Kidney (tissue), 14 donors: ENCODE measurements around the gene PCNX2. TPM values are rescaled to one million over a fixed set of nuclear protein-coding genes. Genes with fewer than 3 reads are reported as not detected.

Experiments
- DNase-seq, 5 donors: peaks; one replicate each; pipeline ENCODE4 v3.0.0-alpha.2; 2013 to 2020
- FAIRE-seq: peaks from 2 replicates; lab custom pipeline; 2012; peaks lifted over from hg19 to GRCh38; lab: Jason Lieb, UNC
- H3K27ac ChIP-seq, 2 donors: one replicate each; pipeline ENCODE4 v1.7.0; 2013; ENCODE audit warnings: low read depth in 2 of 2, low read length in 2 of 2, inconsistent platforms in 1 of 2
- H3K27me3 ChIP-seq: one replicate; pipeline ENCODE4 v1.7.1; 2013; ENCODE audit warnings: low read length, inconsistent platforms; ENCODE audit not compliant: control insufficient read depth, insufficient read depth
- H3K36me3 ChIP-seq, 3 donors: one replicate each; pipeline versions ENCODE4 v1.7.0 to v1.7.1; 2013; ENCODE audit warnings: low read length in 3 of 3, control low read depth in 1 of 3, inconsistent platforms in 1 of 3; ENCODE audit not compliant: insufficient read depth in 3 of 3, control insufficient read depth in 2 of 3
- H3K4me1 ChIP-seq, 3 donors: one replicate each; pipeline versions ENCODE4 v1.7.0 to v1.7.1; 2013; ENCODE audit warnings: low read length in 3 of 3, inconsistent platforms in 1 of 3, low read depth in 1 of 3; ENCODE audit not compliant: control insufficient read depth in 2 of 3, insufficient read depth in 2 of 3
- H3K4me3 ChIP-seq, 3 donors: one replicate each; pipeline versions ENCODE4 v1.7.0 to v1.8.1; 2013; ENCODE audit warnings: low read length in 3 of 3, control low read depth in 1 of 3, inconsistent platforms in 1 of 3
- H3K9ac ChIP-seq, 3 donors: one replicate each; pipeline versions ENCODE4 v1.7.0 to v1.7.1; 2013; ENCODE audit warnings: low read length in 3 of 3, control low read depth in 1 of 3, inconsistent platforms in 1 of 3
- H3K9me3 ChIP-seq, 3 donors: one replicate each; pipeline versions ENCODE4 v1.7.0 to v1.7.1; 2013; ENCODE audit warnings: low read length in 3 of 3, control low read depth in 1 of 3, inconsistent platforms in 1 of 3; ENCODE audit not compliant: control insufficient read depth in 2 of 3, insufficient read depth in 1 of 3
- intact Hi-C: fragments of 100-400 bp; cut with DNase I; formaldehyde crosslinking; loops from one replicate; pipeline ENCODE4 v1.11.1; 2022
- polyA plus RNA-seq: library from polyadenylated mRNA; stranded (reverse); fragments of 350-450 nt; fragmentation: Illumina TruSeq; extraction: RNeasy Lipid Tissue Mini Kit (QIAGEN cat#74804); gene quantifications from one replicate; pipeline ENCODE4 v1.2.3, GENCODE V29; 2014; ENCODE audit warnings: low read depth, low replicate concordance; ENCODE audit not compliant: insufficient read depth
- total RNA-seq: library from RNA; stranded (reverse); fragmentation: NEBNext Ultra II Directional; extraction: Animal tissue kit (Norgen Biotek cat#: 25700); gene quantifications from one replicate; pipeline ENCODE4 v1.2.1, GENCODE V29; 2021
- TF ChIP-seq, protein P1 (sequence below): IDR thresholded peaks from 3 replicates; pipeline ENCODE4 v1.5.1; 2012; ENCODE audit warnings: mild to moderate bottlenecking, moderate library complexity, borderline replicate concordance; ENCODE audit not compliant: insufficient read depth; ENCODE audit errors: extremely low read depth
- donor health status: control.
- donor health status: control.
- donor health status: control.
- donor health status: control.
- donor health status: control.
- donor health status: DM: yes; HTN: yes; CAD: no.
- donor health status: Normal renal cell carcinoma (clear cell type).

Gene PCNX2
- total and polyA plus RNA-seq, 2 donors from 2014 or later = 5.2 to 29.2 TPM

DNA sequence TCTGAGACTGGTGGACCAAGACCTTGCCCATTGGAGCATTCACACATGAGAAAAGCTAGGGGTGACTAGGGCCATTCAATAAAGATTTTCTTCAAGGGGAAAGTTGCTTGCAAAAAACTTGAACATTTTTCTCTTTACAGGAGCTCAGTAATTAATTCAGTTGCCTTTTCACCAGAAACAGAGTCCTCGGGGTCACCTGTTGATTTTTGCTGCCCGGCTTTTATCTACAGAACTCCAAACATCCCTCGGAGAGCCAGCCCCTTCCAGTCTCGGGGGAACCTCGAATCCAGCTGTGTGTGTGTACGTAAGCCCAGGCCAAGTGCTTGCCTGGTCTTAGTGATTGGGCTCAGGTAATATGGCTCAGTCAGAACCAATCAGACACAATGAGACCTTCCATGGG, 47.5 kb downstream of the PCNX2 start:
- intact Hi-C loops = no loop called here
- no peak for FAIRE-seq

DNA sequence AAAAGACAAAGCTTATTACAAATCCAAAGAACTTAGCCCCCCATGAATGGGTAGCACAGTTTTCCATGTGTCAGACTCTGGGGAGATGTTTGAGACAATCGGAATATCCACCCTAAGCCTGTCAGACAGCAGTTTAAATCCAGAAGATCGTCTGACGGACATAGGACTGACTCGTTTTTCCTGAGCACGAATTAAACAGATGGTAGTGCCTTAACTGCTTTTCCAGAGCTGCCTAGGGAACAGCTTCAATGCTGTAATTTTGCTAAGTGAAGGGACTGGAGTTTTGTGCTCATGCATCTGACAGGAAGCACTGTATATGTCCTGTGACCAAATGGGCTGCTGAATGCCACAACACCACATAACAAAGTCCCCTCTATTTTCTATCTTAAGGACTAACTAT, 48.6 kb downstream of the PCNX2 start:
- DNase-seq = no peak
- H3K27ac ChIP-seq = no peak overlapping the region
- H3K9me3 ChIP-seq = no peaks in the 10 kb centered on the region
- no peaks in the 10 kb centered on the region for H3K27me3 ChIP-seq
- no peak for FAIRE-seq
- intact Hi-C loops = no loop called here
- no peak overlapping the region for H3K9ac ChIP-seq
- H3K36me3 ChIP-seq = peaks cover 0 to 3% (median 3%) of the 10 kb centered on the region in 3 donors
- H3K4me3 ChIP-seq = no peak overlapping the region
- TF ChIP-seq, protein P1, sequence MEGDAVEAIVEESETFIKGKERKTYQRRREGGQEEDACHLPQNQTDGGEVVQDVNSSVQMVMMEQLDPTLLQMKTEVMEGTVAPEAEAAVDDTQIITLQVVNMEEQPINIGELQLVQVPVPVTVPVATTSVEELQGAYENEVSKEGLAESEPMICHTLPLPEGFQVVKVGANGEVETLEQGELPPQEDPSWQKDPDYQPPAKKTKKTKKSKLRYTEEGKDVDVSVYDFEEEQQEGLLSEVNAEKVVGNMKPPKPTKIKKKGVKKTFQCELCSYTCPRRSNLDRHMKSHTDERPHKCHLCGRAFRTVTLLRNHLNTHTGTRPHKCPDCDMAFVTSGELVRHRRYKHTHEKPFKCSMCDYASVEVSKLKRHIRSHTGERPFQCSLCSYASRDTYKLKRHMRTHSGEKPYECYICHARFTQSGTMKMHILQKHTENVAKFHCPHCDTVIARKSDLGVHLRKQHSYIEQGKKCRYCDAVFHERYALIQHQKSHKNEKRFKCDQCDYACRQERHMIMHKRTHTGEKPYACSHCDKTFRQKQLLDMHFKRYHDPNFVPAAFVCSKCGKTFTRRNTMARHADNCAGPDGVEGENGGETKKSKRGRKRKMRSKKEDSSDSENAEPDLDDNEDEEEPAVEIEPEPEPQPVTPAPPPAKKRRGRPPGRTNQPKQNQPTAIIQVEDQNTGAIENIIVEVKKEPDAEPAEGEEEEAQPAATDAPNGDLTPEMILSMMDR = no peak
- H3K4me1 ChIP-seq = peaks cover 0 to 4% (median 4%) of the 10 kb centered on the region in 3 donors

More for the DNA sequence above, 47.5 kb downstream of the PCNX2 start:
- no peak for DNase-seq
- H3K36me3 ChIP-seq = peaks cover 0 to 3% (median 3%) of the 10 kb centered on the region in 3 donors
- no peak overlapping the region for H3K27ac ChIP-seq
- no peaks in the 10 kb centered on the region for H3K27me3 ChIP-seq
- no peaks in the 10 kb centered on the region for H3K9me3 ChIP-seq
- no peak overlapping the region for H3K9ac ChIP-seq
- peaks cover 0 to 4% (median 2%) of the 10 kb centered on the region in 3 donors for H3K4me1 ChIP-seq
- TF ChIP-seq, protein P1 = no peak
- no peak overlapping the region for H3K4me3 ChIP-seq

DNA sequence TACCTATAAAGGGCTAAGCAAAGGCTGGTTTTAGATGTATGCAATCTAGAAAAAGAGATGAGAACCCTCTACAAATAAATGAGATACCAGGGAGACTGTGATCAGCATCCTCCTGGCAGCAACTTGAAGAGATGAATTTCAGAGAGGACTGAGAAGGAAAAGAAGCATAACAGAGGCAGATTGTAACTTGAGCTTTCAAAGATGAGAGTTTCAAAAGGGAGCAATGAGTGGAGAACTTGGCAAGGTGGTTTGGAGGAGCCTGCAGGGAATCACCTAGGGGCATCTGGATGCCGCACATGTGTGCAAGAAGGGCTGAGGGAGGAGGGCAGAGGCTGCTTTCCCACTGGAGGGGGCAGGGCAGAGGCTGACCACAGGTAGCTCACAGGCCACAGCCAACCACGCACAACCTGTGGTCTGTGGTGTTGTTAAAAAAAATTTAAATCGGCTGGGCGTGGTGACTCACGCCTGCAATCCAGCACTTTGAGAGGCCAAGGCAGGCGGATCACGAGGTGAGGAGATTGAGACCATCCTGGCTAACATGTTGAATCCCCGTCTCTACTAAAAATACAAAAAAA, 50.2 kb downstream of the PCNX2 start:
- no peaks in the 10 kb centered on the region for H3K9me3 ChIP-seq
- no peak overlapping the region for H3K4me3 ChIP-seq
- H3K27me3 ChIP-seq = no peaks in the 10 kb centered on the region
- FAIRE-seq (no peak), DNase-seq (no peak)
- H3K27ac ChIP-seq = no peak overlapping the region
- intact Hi-C loops = no loop called here
- H3K4me1 ChIP-seq = peaks cover 0 to 7% (median 7%) of the 10 kb centered on the region in 3 donors
- H3K9ac ChIP-seq = no peak overlapping the region
- TF ChIP-seq, protein P1 = no peak
- no peaks in the 10 kb centered on the region for H3K36me3 ChIP-seq
